ENCODE measurements around the gene GAK. TPM values are rescaled to one million over a fixed set of nuclear protein-coding genes. Genes with fewer than 3 reads are reported as not detected.

The GAK gene
- total RNA-seq, 6 experiments from 2014 or later: 53.2 to 85.0 (median 64.5) TPM

DNA sequence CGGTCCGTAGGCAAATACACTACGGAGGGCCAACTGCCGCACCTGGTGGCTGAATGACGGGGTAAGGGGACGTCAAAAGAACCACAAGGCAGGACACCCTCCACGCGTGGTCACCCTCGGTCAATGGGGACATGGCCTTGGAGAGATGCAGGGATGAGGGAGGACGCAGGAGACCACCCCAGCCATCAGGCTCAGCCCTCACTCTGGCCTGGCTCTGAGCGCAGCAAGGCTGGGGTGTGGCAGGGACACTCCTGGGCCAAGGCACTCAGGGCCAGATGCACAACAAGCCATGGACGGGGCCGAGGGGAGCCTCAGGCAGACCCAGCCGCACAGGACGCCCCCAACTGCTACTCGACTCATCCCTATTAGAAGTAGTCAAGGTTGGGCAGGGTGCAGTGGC, 36.5 kb downstream of the GAK start:
- 100% methylated on average over 1 of the region's 16 CpGs for WGBS (ENCODE audit: insufficient coverage, low coverage, low lambda C conversion rate, missing lambda C conversion rate)
- TF ChIP-seq POLR2A (IDR thresholded peaks at IDR 0.05): no peak
- TF ChIP-seq, protein P1, sequence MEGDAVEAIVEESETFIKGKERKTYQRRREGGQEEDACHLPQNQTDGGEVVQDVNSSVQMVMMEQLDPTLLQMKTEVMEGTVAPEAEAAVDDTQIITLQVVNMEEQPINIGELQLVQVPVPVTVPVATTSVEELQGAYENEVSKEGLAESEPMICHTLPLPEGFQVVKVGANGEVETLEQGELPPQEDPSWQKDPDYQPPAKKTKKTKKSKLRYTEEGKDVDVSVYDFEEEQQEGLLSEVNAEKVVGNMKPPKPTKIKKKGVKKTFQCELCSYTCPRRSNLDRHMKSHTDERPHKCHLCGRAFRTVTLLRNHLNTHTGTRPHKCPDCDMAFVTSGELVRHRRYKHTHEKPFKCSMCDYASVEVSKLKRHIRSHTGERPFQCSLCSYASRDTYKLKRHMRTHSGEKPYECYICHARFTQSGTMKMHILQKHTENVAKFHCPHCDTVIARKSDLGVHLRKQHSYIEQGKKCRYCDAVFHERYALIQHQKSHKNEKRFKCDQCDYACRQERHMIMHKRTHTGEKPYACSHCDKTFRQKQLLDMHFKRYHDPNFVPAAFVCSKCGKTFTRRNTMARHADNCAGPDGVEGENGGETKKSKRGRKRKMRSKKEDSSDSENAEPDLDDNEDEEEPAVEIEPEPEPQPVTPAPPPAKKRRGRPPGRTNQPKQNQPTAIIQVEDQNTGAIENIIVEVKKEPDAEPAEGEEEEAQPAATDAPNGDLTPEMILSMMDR (IDR thresholded peaks at IDR 0.05): no peak
- no peaks in the 10 kb centered on the region for H3K9me3 ChIP-seq
- no peak overlapping the region for H3K27ac ChIP-seq
- H3K27me3 ChIP-seq: no peaks in the 10 kb centered on the region
- no peaks in the 10 kb centered on the region for H3K4me1 ChIP-seq
- no peak overlapping the region for H3K4me3 ChIP-seq
- ATAC-seq: no peak
- intact Hi-C loops (cut with DNase I): no loop called here
- H3K36me3 ChIP-seq: peaks cover 0 to 24% (median 3%) of the 10 kb centered on the region in 4 donors
- no peak for DNase-seq

DNA sequence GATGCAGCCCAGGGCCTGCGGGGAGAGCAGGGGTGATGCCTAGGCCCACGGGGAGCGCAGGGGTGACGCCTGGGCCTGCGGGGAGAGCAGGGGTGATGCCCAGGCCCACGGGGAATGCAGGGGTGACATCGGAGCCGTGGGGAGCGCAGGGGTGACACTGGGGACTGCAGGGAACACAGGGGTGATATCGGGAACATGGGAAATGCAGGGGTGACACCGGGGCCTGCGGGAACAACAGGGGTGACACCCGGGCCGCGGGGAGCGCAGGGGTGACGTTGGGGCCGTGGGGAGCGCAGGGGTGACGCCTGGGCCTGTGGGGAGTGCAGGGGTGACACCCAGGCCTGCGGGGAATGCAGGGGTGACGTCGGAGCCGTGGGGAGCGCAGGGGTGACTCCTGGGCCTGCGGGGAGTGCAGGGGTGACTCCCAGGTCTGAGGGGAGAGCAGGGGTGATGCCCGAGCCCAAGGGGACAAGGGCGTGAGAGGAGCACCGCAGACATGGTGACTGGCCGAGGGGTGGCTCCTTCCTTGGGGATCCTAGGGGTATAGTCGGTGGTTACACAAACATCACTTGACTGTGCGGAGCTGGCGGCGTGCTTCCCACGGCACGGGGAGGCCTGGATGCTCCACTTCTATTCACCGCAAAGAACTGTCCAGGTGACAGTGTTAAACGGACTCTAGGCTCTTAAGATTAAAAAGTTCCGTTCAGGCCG, 38.0 kb downstream of the GAK start:
- TF ChIP-seq, protein P1 (IDR thresholded peaks at IDR 0.05): no peak
- no peak for TF ChIP-seq POLR2A (IDR thresholded peaks at IDR 0.05)
- intact Hi-C loops (cut with DNase I): loop anchor here in 1 of 2 donors (5.0 kb wide), 1 partner anchor 258 kb away; no protein-coding TSS in a partner anchor
- Histone ChIP-seq H3K4me1 (no peaks in the 10 kb centered on the region), H3K27me3 (no peaks in the 10 kb centered on the region), H3K4me3 (no peak overlapping the region), H3K36me3 (peaks cover 0 to 30% (median 3%) of the 10 kb centered on the region in 4 donors), H3K27ac (no peak overlapping the region), H3K9me3 (no peaks in the 10 kb centered on the region)
- WGBS (ENCODE audit: insufficient coverage, low coverage, low lambda C conversion rate, missing lambda C conversion rate): 88% methylated on average over 15 of the region's 40 CpGs
- DNase-seq: no peak
- ATAC-seq: no peak

DNA sequence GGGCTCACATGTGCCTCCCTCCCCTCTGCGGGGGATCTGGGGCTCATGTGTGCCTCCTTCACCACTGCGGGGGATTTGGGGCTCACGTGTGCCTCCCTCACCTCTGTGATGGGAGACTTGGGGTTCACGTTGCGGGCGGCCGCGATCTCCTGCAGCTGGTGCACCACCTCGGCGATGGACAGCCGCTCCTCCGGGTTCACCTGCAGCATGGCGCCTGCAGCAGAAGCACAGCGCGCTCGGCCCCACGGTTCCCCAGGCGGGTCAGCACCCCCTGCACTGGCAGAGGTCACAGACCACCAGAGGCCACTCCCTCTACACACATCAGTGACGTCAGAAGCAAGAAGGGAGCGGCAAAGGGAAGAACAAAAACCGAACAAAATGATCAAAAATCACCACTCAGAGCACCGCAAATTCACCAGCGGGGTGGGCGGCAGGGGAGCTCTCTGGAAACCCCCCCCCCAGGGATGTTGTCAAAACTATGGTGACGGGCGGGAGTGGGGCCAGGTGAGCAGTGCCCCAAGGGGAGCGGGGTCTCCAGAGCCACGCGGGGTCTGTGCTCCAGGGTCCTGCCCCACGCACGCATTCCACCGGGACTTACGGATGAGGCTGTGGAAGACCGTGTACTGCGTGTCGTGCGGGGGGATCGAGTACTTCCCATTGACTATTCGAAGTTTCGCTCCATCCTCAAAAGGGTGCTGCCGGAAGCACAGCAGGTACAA, 38.7 kb downstream of the GAK start:
- Histone ChIP-seq H3K27ac (no peak overlapping the region), H3K36me3 (peaks cover 0 to 38% (median 3%) of the 10 kb centered on the region in 4 donors), H3K9me3 (no peaks in the 10 kb centered on the region), H3K4me3 (no peak overlapping the region), H3K27me3 (no peaks in the 10 kb centered on the region), H3K4me1 (no peaks in the 10 kb centered on the region)
- intact Hi-C loops (cut with DNase I): loop anchor here in 1 of 2 donors (5.0 kb wide), 1 partner anchor 259 kb away; no protein-coding TSS in a partner anchor
- 93% methylated on average over 8 of the region's 41 CpGs for WGBS (ENCODE audit: insufficient coverage, low coverage, low lambda C conversion rate, missing lambda C conversion rate)
- no peak for ATAC-seq
- TF ChIP-seq, protein P1 (IDR thresholded peaks at IDR 0.05): no peak
- no peak for TF ChIP-seq POLR2A (IDR thresholded peaks at IDR 0.05)
- DNase-seq: no peak

DNA sequence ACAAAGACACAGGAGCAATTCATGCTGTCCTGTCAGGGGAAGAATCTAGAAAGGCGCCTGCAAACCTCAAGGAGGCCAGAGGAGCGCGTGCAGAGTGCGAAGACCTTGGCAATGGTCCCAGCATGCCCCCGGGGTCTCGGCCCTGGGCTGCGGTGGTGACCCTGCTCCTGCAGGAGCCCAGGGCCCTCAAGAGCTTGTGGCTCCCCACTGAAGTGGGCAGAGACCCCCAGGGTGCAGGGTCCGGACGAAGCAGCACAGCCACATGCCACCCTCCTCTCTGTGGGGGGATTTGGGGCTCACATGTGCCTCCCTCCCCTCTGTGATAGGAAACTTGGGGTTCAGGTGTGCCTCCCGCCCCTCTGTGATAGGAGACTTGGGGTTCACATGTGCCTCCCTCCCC, 39.3 kb downstream of the GAK start:
- H3K4me3 ChIP-seq: no peak overlapping the region
- no peak overlapping the region for H3K27ac ChIP-seq
- intact Hi-C loops (cut with DNase I): loop anchor here in 1 of 2 donors (5.0 kb wide), 1 partner anchor 260 kb away; no protein-coding TSS in a partner anchor
- H3K4me1 ChIP-seq: no peaks in the 10 kb centered on the region
- WGBS (ENCODE audit: insufficient coverage, low coverage, low lambda C conversion rate, missing lambda C conversion rate): no CpG with 5 or more reads among the region's 10 CpGs
- ATAC-seq (no peak), DNase-seq (no peak)
- TF ChIP-seq, protein P1 (IDR thresholded peaks at IDR 0.05): no peak
- no peak for TF ChIP-seq POLR2A (IDR thresholded peaks at IDR 0.05)
- no peaks in the 10 kb centered on the region for H3K9me3 ChIP-seq
- no peaks in the 10 kb centered on the region for H3K27me3 ChIP-seq
- peaks cover 0 to 37% (median 3%) of the 10 kb centered on the region in 4 donors for H3K36me3 ChIP-seq

All from right lobe of liver (tissue), 6 donors.